Fibroblast of villous mesenchyme (primary cell): ENCODE results near the gene PLXNA2. TPM values are rescaled to one million over a fixed set of nuclear protein-coding genes. Genes with fewer than 3 reads are reported as not detected.
A peak's percentile ranks its signal among the peaks of the same experiment; 100 is the strongest.

ENCODE experiments used
- DNase-seq: peaks from one replicate; pipeline ENCODE4 v3.0.0-alpha.2; 2010; ENCODE audit warnings: low read depth
- H3K4me3 ChIP-seq: 2 replicates; pipeline ENCODE4 v1.5.1; 2011; ENCODE audit warnings: low read depth, mild to moderate bottlenecking, low read length
- CTCF ChIP-seq: IDR thresholded peaks from 2 replicates; pipeline ENCODE4 v1.5.1; 2012; ENCODE audit warnings: low read depth, mild to moderate bottlenecking, low read length; ENCODE audit not compliant: insufficient read depth
- total RNA-seq: library from RNA; depleted of rRNA; stranded (reverse); fragments of >200 nt; gene quantifications from 2 replicates; pipeline ENCODE4 v1.2.3, GENCODE V29; 2012

PLXNA2 gene
- total RNA-seq, 1 donor = 0.86 TPM

GRCh38 chr1:207996636-207997035 is 247.5 kb downstream of the PLXNA2 start:
- DNase-seq = no peak
- H3K4me3 ChIP-seq = no peak overlapping the region
- TF ChIP-seq CTCF = no peak

GRCh38 chr1:207995576-207995975 is 248.6 kb downstream of the PLXNA2 start:
- no peak for TF ChIP-seq CTCF
- no peak overlapping the region for H3K4me3 ChIP-seq
- no peak for DNase-seq

GRCh38 chr1:207993477-207994445 is 250.4 kb downstream of the PLXNA2 start:
- peak; percentile 51 for TF ChIP-seq CTCF
- H3K4me3 ChIP-seq = no peak overlapping the region
- DNase-seq = no peak

- no peak overlapping the region for H3K4me3 ChIP-seq
- no peak for TF ChIP-seq CTCF
- no peak for DNase-seq
Measured at GRCh38 chr1:207992677-207993236, 251.4 kb downstream of the PLXNA2 start.

- TF ChIP-seq CTCF = no peak
Measured at GRCh38 chr1:207991583-207992026, 252.6 kb downstream of the PLXNA2 start.

GRCh38 chr1:207990876-207991582 is 253.2 kb downstream of the PLXNA2 start:
- TF ChIP-seq CTCF = no peak
- DNase-seq = no peak
- no peak overlapping the region for H3K4me3 ChIP-seq

More at GRCh38 chr1:207991583-207992026, 252.6 kb downstream of the PLXNA2 start:
- H3K4me3 ChIP-seq = no peak overlapping the region
- no peak for DNase-seq
